KG1 (cell line): ENCODE results near the gene RHBDF2.
"Not testable (repeated sequence)": the region's sequence is repeated elsewhere in the genome, so short reads cannot be mapped to it uniquely, and the experiment has no call there.

Experiments used
- DNase-seq: peaks from one replicate; lab custom pipeline; 2025; lab: John Stamatoyannopoulos, UW

RHBDF2 gene

GRCh38 chr17:76538281-76538931 is 37.2 kb upstream of the RHBDF2 start:
- DNase-seq: no peak

GRCh38 chr17:76537578-76538280 is 36.5 kb upstream of the RHBDF2 start, which contains the start of gene CYGB:
Gene CYGB (minus strand): TSS chr17:76537709. CDS start chr17:76537542, 167 bp downstream.
- DNase-seq: no peak

- DNase-seq: no peak
These were observed 36.0 kb upstream of the RHBDF2 start for GRCh38 chr17:76537288-76537577.

- DNase-seq: no peak
These were observed 35.5 kb upstream of the RHBDF2 start for GRCh38 chr17:76536511-76537287.

GRCh38 chr17:76535788-76536510 is 34.7 kb upstream of the RHBDF2 start:
- no peak for DNase-seq

- DNase-seq: no peak
These were observed 33.9 kb upstream of the RHBDF2 start for GRCh38 chr17:76534831-76535732.

- DNase-seq: not testable (repeated sequence)
These were observed 32.6 kb upstream of the RHBDF2 start for GRCh38 chr17:76533640-76534359.

GRCh38 chr17:76532072-76532651 is 30.9 kb upstream of the RHBDF2 start:
- no peak for DNase-seq

- no peak for DNase-seq
These were observed 30.3 kb upstream of the RHBDF2 start for GRCh38 chr17:76531486-76532038.

- DNase-seq: no peak
These were observed 29.7 kb upstream of the RHBDF2 start for GRCh38 chr17:76530811-76531485.

- no peak for DNase-seq
These were observed 29.0 kb upstream of the RHBDF2 start for GRCh38 chr17:76530095-76530723.

- DNase-seq: no peak
These were observed 28.2 kb upstream of the RHBDF2 start for GRCh38 chr17:76529224-76530094.

- DNase-seq: no peak
These were observed 27.5 kb upstream of the RHBDF2 start for GRCh38 chr17:76528528-76529223.

- DNase-seq: no peak
These were observed 26.9 kb upstream of the RHBDF2 start for GRCh38 chr17:76528156-76528527.

- no peak for DNase-seq
These were observed 26.3 kb upstream of the RHBDF2 start for GRCh38 chr17:76527430-76528111.

- DNase-seq: not testable (repeated sequence)
These were observed 25.8 kb upstream of the RHBDF2 start for GRCh38 chr17:76527016-76527415.

- not testable (repeated sequence) for DNase-seq
These were observed 24.2 kb upstream of the RHBDF2 start for GRCh38 chr17:76525513-76525833.
